ES-I3 (cell line): ENCODE data around the gene RSAD1.
A peak's percentile ranks its signal among the peaks of the same experiment; 100 is the strongest.

ENCODE experiments used
- H3K36me3 ChIP-seq: 2 replicates; pipeline ENCODE4 v1.6.1; 2013; ENCODE audit warnings: mild to moderate bottlenecking, low read length, control low read depth, moderate library complexity; ENCODE audit not compliant: insufficient read depth
- H3K4me1 ChIP-seq: 2 replicates; pipeline ENCODE4 v1.6.1; 2013; ENCODE audit warnings: mild to moderate bottlenecking, control low read depth, low read length; ENCODE audit not compliant: insufficient read depth
- H3K9ac ChIP-seq: 2 replicates; pipeline ENCODE4 v1.6.1; 2013; ENCODE audit warnings: low read depth, mild to moderate bottlenecking, low read length, moderate library complexity
- H3K9me3 ChIP-seq: 2 replicates; pipeline ENCODE4 v1.6.1; 2013; ENCODE audit warnings: mild to moderate bottlenecking, low read length, moderate library complexity; ENCODE audit not compliant: control insufficient read depth, insufficient read depth

RSAD1 gene

GRCh38 chr17:50478391-50479381, at the start of gene RSAD1:
Gene RSAD1, plus strand, starts transcription at chr17:50478860. Its CDS starts 25 bp downstream, at chr17:50478885.
- Histone ChIP-seq H3K36me3 (peaks cover 9% of the 10 kb centered on the region; the same call in 1 of the 2 replicates), H3K9me3 (no peaks in the 10 kb centered on the region), H3K4me1 (peaks cover 6% of the 10 kb centered on the region; the same call in 1 of the 2 replicates), H3K9ac (peak within 1 kb of the TSS; percentile 83)

DNA sequence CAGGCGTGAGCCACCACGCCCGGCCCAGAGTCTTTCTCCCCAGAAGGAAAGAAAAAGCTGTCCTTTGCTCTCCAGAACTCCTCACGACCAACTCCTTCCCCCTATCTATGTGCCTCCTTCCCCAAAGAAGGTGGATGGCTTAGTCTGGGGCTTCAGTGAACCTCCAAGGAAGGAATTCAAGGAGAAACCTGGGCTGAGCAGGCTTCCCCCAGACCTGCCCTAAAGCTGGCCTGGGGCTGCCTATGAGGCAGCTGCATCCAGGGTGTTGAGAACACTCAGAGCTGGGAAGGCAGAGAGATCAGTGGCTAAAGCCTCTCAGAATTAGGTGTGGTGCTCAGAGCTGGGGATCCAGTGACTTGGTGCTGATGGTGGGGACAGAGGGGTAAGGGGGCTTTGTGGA, 48.9 kb upstream of the RSAD1 start:
- no peaks in the 10 kb centered on the region for H3K36me3 ChIP-seq
- peaks cover 14% of the 10 kb centered on the region; the same call in 1 of the 2 replicates for H3K4me1 ChIP-seq
- H3K9me3 ChIP-seq, result no peaks in the 10 kb centered on the region
- H3K9ac ChIP-seq, result no peak overlapping the region

- Histone ChIP-seq H3K9me3 (no peaks in the 10 kb centered on the region), H3K9ac (no peak overlapping the region; the same call in 1 of the 2 replicates), H3K4me1 (peaks cover 14% of the 10 kb centered on the region; the same call in 1 of the 2 replicates), H3K36me3 (no peaks in the 10 kb centered on the region)
Observed at GRCh38 chr17:50430821-50431618, 47.6 kb upstream of the RSAD1 start.

GRCh38 chr17:50432125-50432762, 46.4 kb upstream of the RSAD1 start:
- Histone ChIP-seq H3K9ac (no peak overlapping the region), H3K9me3 (no peaks in the 10 kb centered on the region), H3K4me1 (peaks cover 12% of the 10 kb centered on the region; the same call in 1 of the 2 replicates), H3K36me3 (no peaks in the 10 kb centered on the region)

DNA sequence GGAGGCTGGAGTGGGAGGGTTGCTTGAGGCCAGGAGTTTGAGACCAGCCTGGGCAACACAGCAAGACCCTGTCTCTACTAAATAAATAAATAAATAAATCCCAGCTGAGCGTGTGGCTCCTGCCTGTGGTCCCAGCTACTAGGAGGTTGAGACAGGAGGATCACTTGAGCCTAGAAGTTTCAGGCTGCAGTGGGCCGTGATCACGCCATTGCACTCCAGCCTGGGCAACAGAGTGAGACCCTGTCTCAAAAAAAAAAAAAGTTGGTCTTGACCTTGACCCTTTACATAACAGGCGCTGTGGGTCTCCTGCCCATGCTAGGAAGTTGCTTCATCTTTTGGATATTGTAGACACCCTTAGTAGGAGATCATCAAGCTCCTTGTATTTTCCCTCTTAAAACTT, 41.3 kb upstream of the RSAD1 start:
- no peak overlapping the region for H3K9ac ChIP-seq
- no peaks in the 10 kb centered on the region for H3K9me3 ChIP-seq
- no peaks in the 10 kb centered on the region for H3K36me3 ChIP-seq

DNA sequence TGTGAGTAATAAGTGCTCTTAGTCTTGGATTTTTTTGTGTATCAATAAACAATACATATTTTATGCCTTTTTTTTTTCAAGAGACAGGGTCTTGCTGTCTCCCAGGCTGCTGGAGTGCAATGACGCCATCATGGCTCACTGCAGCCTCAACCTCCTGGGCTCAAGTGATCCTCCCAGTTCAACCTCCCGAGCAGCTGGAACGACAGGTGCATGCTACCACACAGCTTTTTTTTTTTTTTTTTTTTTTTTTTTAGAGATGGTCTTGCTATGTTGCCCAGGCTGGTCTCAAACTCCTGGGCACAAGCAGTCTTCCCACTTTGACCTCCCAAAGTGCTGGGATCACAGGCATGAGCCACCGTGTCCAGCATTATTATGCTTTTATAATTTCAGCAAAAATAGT, 39.7 kb upstream of the RSAD1 start:
- no peaks in the 10 kb centered on the region for H3K36me3 ChIP-seq
- H3K4me1 ChIP-seq, result no peaks in the 10 kb centered on the region
- no peak overlapping the region for H3K9ac ChIP-seq
- no peaks in the 10 kb centered on the region for H3K9me3 ChIP-seq

More for the DNA sequence above, 41.3 kb upstream of the RSAD1 start:
- H3K4me1 ChIP-seq, result no peaks in the 10 kb centered on the region

DNA sequence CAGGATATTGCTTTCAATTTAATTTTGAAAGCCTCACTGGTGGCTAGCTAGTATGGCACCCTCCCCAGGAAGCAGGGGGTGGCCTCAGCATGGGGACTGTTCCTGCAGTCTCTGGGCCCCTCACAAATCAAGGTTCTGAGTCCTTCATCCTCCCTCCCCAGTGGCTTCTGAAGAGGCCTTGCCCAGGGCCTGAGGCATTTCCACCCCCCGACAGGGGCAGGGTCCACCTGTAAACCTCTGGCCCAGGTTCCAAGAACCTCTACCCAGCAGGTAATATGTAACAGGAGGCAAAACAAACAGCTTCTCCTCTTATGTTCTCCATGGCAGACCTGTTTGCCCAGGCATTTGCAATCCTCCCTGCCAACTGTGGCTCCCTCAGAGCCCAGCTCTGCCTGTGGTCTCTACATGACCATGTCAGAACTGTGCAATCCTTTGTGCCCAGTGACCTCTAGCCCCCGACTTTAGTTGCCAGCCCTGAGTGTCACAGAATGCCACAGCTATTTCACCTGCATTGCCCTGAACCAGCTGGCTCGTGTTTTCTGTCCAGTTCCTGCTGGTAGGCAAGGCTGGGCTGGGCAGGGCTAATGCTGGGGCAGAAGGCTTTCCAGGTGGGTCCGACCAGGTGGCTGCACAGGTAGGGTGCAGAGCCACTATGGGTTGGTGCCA, 38.4 kb upstream of the RSAD1 start:
- no peak overlapping the region for H3K9ac ChIP-seq
- H3K36me3 ChIP-seq, result no peaks in the 10 kb centered on the region
- H3K4me1 ChIP-seq, result no peaks in the 10 kb centered on the region
- H3K9me3 ChIP-seq, result no peaks in the 10 kb centered on the region

DNA sequence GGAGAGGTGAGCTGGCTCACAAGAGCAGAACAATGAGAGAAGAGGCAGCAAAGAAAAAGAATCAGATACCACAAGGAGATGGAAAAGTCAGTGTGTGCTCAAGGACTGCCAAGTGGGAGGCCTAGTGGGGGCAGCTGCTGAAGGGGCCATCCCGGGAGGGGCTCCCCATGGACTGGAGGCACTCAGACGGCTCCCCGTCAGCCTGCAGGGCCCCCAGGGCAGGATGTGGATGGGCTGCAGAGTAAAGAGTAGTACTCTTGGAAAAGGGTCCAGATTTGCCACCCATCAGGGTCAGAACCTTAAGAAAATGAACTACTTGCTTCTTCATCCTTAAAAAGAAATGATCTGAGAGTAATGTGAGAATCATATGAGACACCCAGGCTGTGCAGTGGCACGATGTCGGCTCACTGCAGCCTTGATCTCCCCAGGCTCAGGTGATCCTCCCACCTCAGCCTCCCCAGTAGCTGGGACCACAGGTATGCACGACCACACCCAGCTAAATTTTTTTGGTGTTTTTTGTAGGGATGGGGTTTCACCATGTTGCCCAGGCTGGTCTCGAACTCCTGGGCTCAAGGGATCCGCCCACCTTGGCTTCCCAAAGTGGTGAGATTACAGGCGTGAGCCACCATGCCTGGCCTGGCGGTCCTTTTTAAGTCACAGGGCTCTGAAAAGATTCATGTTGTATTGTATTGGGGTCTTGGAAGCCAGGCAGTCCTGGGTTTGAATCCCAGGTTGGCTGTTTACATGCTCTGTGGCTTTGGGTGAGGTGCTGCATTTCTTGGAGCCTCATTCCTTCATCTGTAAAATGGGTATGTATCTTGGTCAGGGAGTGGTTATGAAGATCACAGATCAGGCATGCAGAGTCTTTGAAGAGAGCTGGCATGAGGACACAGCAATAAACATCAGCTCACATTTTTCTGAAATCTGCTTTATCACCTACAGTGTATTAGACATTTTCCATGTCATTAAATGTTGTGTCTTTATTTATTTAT, 37.5 kb upstream of the RSAD1 start:
- Histone ChIP-seq H3K9ac (no peak overlapping the region), H3K9me3 (no peaks in the 10 kb centered on the region), H3K36me3 (no peaks in the 10 kb centered on the region), H3K4me1 (no peaks in the 10 kb centered on the region)

GRCh38 chr17:50443505-50443974, 35.1 kb upstream of the RSAD1 start:
- no peaks in the 10 kb centered on the region for H3K36me3 ChIP-seq
- H3K4me1 ChIP-seq, result no peaks in the 10 kb centered on the region
- no peak overlapping the region for H3K9ac ChIP-seq
- no peaks in the 10 kb centered on the region for H3K9me3 ChIP-seq

DNA sequence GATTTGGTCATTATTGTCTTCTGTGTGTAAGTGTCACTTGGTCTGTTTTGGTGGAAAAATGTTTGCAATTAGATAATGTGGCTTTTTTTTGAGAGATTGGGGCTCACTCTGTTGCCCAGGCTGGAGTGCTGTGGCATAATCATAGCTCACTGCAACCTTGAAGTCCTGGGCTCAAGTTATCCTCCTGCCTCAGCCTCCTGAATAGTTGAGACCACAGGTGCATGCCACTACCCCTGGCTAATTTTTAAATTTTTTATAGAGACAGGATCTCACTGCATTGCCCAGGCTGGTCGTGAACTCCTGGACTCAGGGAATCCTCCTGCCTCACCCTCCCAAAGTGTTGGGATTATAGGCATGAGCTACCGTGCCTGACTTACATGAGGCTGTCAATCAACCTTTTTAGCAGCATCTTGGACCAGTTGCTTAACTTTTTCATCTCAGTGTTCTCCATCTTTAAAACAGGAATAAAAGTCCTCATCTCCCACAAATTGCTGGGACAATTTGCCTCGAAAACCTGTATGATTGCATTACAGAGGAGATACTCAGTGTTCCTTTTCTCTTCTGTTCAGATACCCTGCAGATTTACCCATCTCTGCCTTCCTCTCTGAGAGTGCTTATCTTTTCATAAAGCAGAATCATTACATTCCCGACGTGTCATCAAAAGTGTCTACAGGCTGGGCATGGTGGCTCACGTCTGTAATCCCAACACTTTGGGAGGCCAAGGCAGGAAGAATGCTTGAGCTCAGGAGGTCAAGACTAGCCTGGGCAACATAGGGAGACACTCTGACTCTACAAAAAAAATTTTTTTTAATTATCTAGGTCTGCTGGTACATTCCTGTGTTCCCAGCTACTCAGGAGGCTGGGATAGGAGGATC, 33.6 kb upstream of the RSAD1 start:
- Histone ChIP-seq H3K9me3 (no peaks in the 10 kb centered on the region), H3K36me3 (no peaks in the 10 kb centered on the region), H3K9ac (no peak overlapping the region), H3K4me1 (no peaks in the 10 kb centered on the region)

DNA sequence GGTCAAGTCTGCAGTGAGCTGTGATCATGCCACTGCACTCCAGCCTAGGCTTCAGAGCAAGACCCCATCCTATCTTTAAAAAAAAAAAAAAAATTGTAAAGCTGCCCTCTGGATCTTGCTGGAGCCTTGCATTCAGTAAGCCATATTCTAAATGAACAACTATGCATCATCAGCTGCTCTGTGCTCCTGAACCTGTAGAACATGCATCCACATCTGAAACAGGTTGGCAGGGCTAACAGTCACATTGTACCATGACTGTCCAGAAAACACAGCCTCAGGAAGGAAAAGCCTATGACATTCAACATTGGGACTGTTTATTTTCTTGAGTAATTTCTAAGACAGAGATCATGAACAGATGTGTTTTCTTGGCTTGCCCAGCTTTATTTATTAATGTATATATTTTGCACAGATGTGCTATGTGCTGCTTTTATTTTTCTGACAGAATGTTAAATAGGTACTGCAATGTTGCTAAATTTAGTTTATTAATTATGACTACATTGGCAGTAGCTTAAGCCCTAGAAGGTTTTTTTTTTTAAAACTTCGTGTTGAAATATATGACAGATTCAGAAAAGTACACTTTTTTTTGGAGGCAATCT, 32.8 kb upstream of the RSAD1 start:
- Histone ChIP-seq H3K9me3 (no peaks in the 10 kb centered on the region), H3K36me3 (no peaks in the 10 kb centered on the region), H3K4me1 (no peaks in the 10 kb centered on the region), H3K9ac (no peak overlapping the region)
